Measurements from ENCODE around the gene DSC1.

DNA sequence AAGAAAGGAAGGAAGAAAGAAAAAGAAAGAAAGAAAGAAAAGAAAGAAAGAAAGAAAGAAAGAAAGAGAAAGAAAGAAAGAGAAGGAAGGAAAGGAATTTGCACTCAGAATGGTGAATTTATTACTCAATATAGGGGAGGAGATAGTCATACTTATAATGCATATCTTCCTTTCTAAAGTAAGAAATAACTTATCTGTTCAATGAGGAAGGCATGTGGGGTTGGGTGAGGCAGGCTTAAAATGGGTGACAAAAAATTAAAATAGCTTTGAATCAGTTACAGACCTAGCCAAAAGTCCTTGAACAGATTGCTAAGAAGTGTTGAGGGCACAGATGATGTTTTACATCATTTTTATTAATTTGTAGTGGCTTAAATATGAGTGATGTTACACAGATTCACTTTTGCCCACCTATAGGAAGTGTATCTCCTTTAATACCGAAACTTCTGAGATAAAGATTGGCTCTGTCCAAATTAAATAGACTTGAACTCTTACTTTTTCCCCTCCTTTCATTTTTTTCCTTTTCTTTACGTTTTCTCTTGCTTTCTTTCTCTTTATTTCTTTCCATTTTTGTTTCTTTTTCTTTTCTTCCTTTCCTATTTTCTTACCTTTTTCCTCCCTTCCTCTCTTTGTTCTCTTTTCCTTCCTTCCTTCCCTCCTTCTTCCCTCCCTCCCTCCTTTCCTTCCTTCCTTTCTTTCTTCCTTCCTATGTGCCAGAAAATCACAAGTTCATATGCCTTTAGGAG is 45.6 kb downstream of the DSC1 start:
- no peak for TF ChIP-seq CTCF (IDR thresholded peaks at IDR 0.05 in 2 of 3, conservative IDR thresholded peaks at IDR 0.05 in 1 of 3; ENCODE audit: control insufficient read depth in 2 of 3, extremely low read depth in 1 of 3, insufficient read depth in 1 of 3, low read depth in 3 of 3, low read length in 3 of 3)
- TF ChIP-seq SREBF1 (IDR thresholded peaks at IDR 0.05; ENCODE audit: low read length): no peak
- TF ChIP-seq RAD21 (IDR thresholded peaks at IDR 0.05; ENCODE audit: insufficient read depth, low read depth, low read length): no peak
- TF ChIP-seq POLR2AphosphoS5 (IDR thresholded peaks at IDR 0.05; ENCODE audit: low read length): no peak
- TF ChIP-seq TARDBP (IDR thresholded peaks at IDR 0.05; ENCODE audit: borderline replicate concordance): no peak
- no peak for TF ChIP-seq CUX1 (IDR thresholded peaks at IDR 0.05; ENCODE audit: insufficient replicate concordance, low read depth, low read length)
- TF ChIP-seq ESRRA (IDR thresholded peaks at IDR 0.05; ENCODE audit: low read length): no peak
- TF ChIP-seq, protein P1, sequence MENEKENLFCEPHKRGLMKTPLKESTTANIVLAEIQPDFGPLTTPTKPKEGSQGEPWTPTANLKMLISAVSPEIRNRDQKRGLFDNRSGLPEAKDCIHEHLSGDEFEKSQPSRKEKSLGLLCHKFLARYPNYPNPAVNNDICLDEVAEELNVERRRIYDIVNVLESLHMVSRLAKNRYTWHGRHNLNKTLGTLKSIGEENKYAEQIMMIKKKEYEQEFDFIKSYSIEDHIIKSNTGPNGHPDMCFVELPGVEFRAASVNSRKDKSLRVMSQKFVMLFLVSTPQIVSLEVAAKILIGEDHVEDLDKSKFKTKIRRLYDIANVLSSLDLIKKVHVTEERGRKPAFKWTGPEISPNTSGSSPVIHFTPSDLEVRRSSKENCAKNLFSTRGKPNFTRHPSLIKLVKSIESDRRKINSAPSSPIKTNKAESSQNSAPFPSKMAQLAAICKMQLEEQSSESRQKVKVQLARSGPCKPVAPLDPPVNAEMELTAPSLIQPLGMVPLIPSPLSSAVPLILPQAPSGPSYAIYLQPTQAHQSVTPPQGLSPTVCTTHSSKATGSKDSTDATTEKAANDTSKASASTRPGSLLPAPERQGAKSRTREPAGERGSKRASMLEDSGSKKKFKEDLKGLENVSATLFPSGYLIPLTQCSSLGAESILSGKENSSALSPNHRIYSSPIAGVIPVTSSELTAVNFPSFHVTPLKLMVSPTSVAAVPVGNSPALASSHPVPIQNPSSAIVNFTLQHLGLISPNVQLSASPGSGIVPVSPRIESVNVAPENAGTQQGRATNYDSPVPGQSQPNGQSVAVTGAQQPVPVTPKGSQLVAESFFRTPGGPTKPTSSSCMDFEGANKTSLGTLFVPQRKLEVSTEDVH (IDR thresholded peaks at IDR 0.05; ENCODE audit: low read depth, partially characterized antibody): no peak
- TF ChIP-seq ELK1 (IDR thresholded peaks at IDR 0.05; ENCODE audit: low read depth, low read length): no peak
- no peak for TF ChIP-seq POLR2A (IDR thresholded peaks at IDR 0.05; ENCODE audit: low read depth, low read length)
